ENCODE data around the gene PCDHGC3.

PCDHGC3 gene

DNA sequence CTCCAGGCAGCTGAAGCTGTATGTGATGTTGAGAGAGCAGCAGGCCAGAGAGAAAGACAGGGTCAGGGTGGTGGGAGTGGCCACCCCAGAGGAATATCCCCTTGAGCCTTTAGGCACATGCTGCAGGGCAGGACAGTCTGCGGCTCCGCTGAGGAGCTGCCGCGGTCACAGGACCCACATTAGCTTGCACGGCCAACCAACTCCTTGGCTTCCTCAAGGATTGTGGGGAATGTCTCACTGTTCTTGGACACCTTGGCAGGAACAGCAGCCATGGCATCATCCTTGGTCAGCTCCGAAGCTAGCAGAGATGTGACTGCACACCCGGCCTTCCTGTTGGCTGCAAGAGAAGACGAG lies 40.9 kb downstream of the PCDHGC3 start:
- Histone ChIP-seq H3K27me3 (ENCODE audit: control insufficient read depth, insufficient read depth, low read length) (no peaks in the 10 kb centered on the region), H3K9ac (no peak overlapping the region), H2AFZ (no peak overlapping the region), H3K4me2 (ENCODE audit: low read length) (no peak overlapping the region), H3K4me1 (peaks cover 51% of the 10 kb centered on the region), H3K79me2 (peaks cover under 1% of the 10 kb centered on the region), H3K9me3 (ENCODE audit: control insufficient read depth, low read length) (no peaks in the 10 kb centered on the region), H3K36me3 (ENCODE audit: control insufficient read depth, insufficient read depth, low read length) (no peaks in the 10 kb centered on the region), H3K27ac (peak overlapping the region; percentile 99), H3K4me3 (ENCODE audit: low read depth, low read length) (no peak overlapping the region)
- TF ChIP-seq, protein P1, sequence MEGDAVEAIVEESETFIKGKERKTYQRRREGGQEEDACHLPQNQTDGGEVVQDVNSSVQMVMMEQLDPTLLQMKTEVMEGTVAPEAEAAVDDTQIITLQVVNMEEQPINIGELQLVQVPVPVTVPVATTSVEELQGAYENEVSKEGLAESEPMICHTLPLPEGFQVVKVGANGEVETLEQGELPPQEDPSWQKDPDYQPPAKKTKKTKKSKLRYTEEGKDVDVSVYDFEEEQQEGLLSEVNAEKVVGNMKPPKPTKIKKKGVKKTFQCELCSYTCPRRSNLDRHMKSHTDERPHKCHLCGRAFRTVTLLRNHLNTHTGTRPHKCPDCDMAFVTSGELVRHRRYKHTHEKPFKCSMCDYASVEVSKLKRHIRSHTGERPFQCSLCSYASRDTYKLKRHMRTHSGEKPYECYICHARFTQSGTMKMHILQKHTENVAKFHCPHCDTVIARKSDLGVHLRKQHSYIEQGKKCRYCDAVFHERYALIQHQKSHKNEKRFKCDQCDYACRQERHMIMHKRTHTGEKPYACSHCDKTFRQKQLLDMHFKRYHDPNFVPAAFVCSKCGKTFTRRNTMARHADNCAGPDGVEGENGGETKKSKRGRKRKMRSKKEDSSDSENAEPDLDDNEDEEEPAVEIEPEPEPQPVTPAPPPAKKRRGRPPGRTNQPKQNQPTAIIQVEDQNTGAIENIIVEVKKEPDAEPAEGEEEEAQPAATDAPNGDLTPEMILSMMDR (IDR thresholded peaks at IDR 0.05), result no peak

DNA sequence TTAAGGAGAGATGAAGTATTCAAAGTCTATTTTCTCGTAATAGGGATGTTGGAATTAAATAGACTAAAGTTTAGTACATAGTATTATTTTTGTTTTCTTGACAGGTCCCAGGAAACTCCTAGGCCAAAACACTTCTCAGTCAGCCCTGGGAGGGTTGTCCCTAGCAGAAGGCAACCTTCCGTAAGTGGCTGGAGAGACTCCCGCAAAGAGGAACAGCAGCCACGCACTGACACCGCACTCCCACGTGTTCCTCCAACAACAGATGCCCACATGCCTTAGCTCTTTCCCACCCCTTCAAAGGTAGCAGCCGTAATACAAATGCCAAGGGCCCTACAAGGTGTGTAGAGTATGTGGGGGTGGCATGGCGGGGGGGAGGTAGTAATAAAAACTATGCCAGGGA lies 41.5 kb downstream of the PCDHGC3 start:
- Histone ChIP-seq H3K9ac (no peak overlapping the region), H3K4me1 (peaks cover 45% of the 10 kb centered on the region), H3K4me2 (ENCODE audit: low read length) (no peak overlapping the region), H3K9me3 (ENCODE audit: control insufficient read depth, low read length) (no peaks in the 10 kb centered on the region), H3K27ac (peak overlapping the region; percentile 99), H3K27me3 (ENCODE audit: control insufficient read depth, insufficient read depth, low read length) (no peaks in the 10 kb centered on the region), H3K79me2 (no peaks in the 10 kb centered on the region), H3K4me3 (ENCODE audit: low read depth, low read length) (no peak overlapping the region), H3K36me3 (ENCODE audit: control insufficient read depth, insufficient read depth, low read length) (no peaks in the 10 kb centered on the region), H2AFZ (no peak overlapping the region)
- TF ChIP-seq, protein P1 (IDR thresholded peaks at IDR 0.05), result no peak

DNA sequence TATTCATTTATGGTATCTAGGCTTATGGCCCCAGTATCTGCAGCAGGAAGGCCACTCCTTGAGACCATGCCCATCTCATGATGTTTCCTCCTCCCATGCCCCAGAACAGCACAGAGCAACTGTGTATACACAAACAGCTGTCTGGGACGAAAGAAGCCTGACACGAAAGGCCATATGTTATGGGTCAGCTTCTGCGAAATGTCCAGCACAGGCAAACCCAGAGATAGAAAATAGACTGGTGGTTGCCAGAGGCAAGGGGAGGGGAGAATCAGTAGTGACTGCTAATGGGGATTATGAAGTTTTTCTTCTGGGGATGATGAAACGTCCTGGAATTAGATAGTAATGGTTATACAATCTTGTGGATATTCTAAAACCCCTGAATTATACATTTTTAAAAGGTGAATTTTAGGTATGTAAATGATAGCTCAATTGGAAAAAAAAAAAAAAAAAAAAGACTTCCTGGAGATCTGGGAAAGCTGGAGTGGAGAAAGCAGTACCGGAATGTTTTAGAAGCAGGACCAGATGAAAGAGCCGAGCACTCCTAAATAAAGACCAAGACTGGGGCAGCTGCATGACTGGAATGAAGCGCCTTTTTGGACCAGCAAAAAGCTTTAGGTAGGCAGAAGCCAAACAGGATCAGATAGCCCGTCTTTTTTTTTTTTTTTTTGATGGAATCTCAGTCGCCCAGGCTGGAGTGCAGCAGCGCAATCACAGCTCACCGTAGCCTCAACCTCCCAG lies 42.3 kb downstream of the PCDHGC3 start:
- Histone ChIP-seq H3K27ac (peak overlapping the region; percentile 34), H3K9me3 (ENCODE audit: control insufficient read depth, low read length) (no peaks in the 10 kb centered on the region), H3K4me1 (peaks cover 47% of the 10 kb centered on the region), H3K27me3 (ENCODE audit: control insufficient read depth, insufficient read depth, low read length) (no peaks in the 10 kb centered on the region), H3K36me3 (ENCODE audit: control insufficient read depth, insufficient read depth, low read length) (no peaks in the 10 kb centered on the region), H3K4me2 (ENCODE audit: low read length) (no peak overlapping the region), H2AFZ (peak overlapping the region; percentile 22), H3K9ac (no peak overlapping the region), H3K79me2 (peaks cover 2% of the 10 kb centered on the region), H3K4me3 (ENCODE audit: low read depth, low read length) (no peak overlapping the region)
- TF ChIP-seq, protein P1 (IDR thresholded peaks at IDR 0.05), result no peak

DNA sequence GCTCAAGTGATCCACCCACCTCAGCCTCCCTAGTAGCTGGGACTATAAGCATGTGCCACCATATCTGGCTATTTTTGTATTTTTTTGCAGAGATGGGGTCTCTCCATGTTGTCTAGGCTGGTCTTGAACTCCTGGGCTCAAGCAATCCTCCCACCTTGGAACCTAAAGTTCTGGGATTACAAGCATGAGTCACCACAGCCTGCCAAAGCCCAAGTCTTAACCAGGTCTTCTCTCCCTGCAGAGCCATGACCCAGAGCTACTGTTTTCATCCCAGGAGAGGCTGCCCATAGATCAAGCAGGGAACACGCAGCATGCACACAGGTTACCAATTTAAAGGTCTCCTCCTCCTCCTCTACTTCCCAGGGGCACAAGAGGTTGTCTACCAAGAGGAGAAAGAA lies 42.9 kb downstream of the PCDHGC3 start:
- Histone ChIP-seq H3K4me3 (ENCODE audit: low read depth, low read length) (no peak overlapping the region), H3K4me1 (peaks cover 51% of the 10 kb centered on the region), H3K4me2 (ENCODE audit: low read length) (no peak overlapping the region), H3K9me3 (ENCODE audit: control insufficient read depth, low read length) (no peaks in the 10 kb centered on the region), H3K27ac (peak overlapping the region; percentile 34), H3K36me3 (ENCODE audit: control insufficient read depth, insufficient read depth, low read length) (no peaks in the 10 kb centered on the region), H3K9ac (no peak overlapping the region), H3K79me2 (peaks cover 5% of the 10 kb centered on the region), H2AFZ (peak overlapping the region; percentile 22), H3K27me3 (ENCODE audit: control insufficient read depth, insufficient read depth, low read length) (no peaks in the 10 kb centered on the region)
- TF ChIP-seq, protein P1 (IDR thresholded peaks at IDR 0.05), result no peak
